Trophoblast cell (in vitro differentiated cells and primary cell): ENCODE measurements around the gene ACP5.
"Not testable (repeated sequence)": the region's sequence is repeated elsewhere in the genome, so short reads cannot be mapped to it uniquely, and the experiment has no call there.

Experiments
- DNase-seq, 2 donors: peaks; one replicate each; pipeline ENCODE4 v3.0.0-alpha.2; 2016
- H2AFZ ChIP-seq: 2 replicates; pipeline ENCODE4 v1.6.1; 2013; ENCODE audit warnings: low read length, moderate library complexity, mild to moderate bottlenecking; ENCODE audit not compliant: insufficient read depth, poor library complexity
- H2AK5ac ChIP-seq: 2 replicates; pipeline ENCODE4 v1.6.1; 2013; ENCODE audit warnings: mild to moderate bottlenecking, low read length
- H2BK120ac ChIP-seq: 2 replicates; pipeline ENCODE4 v1.6.1; 2013; ENCODE audit warnings: low read length, mild to moderate bottlenecking, moderate library complexity; ENCODE audit not compliant: insufficient read depth, poor library complexity
- H2BK12ac ChIP-seq: 2 replicates; pipeline ENCODE4 v1.6.1; 2013; ENCODE audit warnings: mild to moderate bottlenecking, low read length, moderate library complexity
- H2BK5ac ChIP-seq: 2 replicates; pipeline ENCODE4 v1.6.1; 2013; ENCODE audit warnings: low read length, low read depth, moderate library complexity, mild to moderate bottlenecking; ENCODE audit not compliant: poor library complexity
- H3K14ac ChIP-seq: 2 replicates; pipeline ENCODE4 v1.6.1; 2013; ENCODE audit warnings: mild to moderate bottlenecking, low read length
- H3K18ac ChIP-seq: 2 replicates; pipeline ENCODE4 v1.6.1; 2013; ENCODE audit warnings: mild to moderate bottlenecking, low read length
- H3K23ac ChIP-seq: 2 replicates; pipeline ENCODE4 v1.6.1; 2013; ENCODE audit warnings: low read length
- H3K27ac ChIP-seq: 2 replicates; pipeline ENCODE4 v1.5.1; 2013; ENCODE audit warnings: low read depth, mild to moderate bottlenecking, inconsistent platforms, low read length, moderate library complexity
- H3K27me3 ChIP-seq: 2 replicates; pipeline ENCODE4 v1.6.1; 2013; ENCODE audit warnings: inconsistent platforms, mild to moderate bottlenecking, low read length, moderate library complexity; ENCODE audit not compliant: insufficient read depth
- H3K36me3 ChIP-seq, 2 experiments: 1 replicate in 1 of 2; 2 replicates in 1 of 2; pipeline ENCODE4 v1.6.1; 2013; ENCODE audit warnings: low read length in 2 of 2, mild to moderate bottlenecking in 2 of 2, moderate library complexity in 1 of 2; ENCODE audit not compliant: insufficient read depth in 2 of 2, control insufficient read depth in 1 of 2
- H3K4ac ChIP-seq: 2 replicates; pipeline ENCODE4 v1.6.1; 2013; ENCODE audit warnings: low read depth, mild to moderate bottlenecking, low read length, moderate library complexity
- H3K4me1 ChIP-seq, 2 experiments: 1 replicate in 1 of 2; 2 replicates in 1 of 2; pipeline ENCODE4 v1.6.1; 2013; ENCODE audit warnings: low read length in 2 of 2, mild to moderate bottlenecking in 2 of 2, moderate library complexity in 1 of 2; ENCODE audit not compliant: insufficient read depth in 2 of 2, control insufficient read depth in 1 of 2
- H3K4me2 ChIP-seq: 2 replicates; pipeline ENCODE4 v1.6.1; 2013; ENCODE audit warnings: inconsistent platforms, mild to moderate bottlenecking, low read length, moderate library complexity
- H3K4me3 ChIP-seq: 2 replicates; pipeline ENCODE4 v1.5.1; 2013; ENCODE audit warnings: mild to moderate bottlenecking, low read depth, low read length, inconsistent platforms
- H3K79me1 ChIP-seq: one replicate; pipeline ENCODE4 v1.6.1; 2013; ENCODE audit warnings: low read length
- H3K79me2 ChIP-seq: 2 replicates; pipeline ENCODE4 v1.6.1; 2013; ENCODE audit warnings: low read length, mild to moderate bottlenecking; ENCODE audit not compliant: control insufficient read depth, insufficient read depth, poor library complexity
- H3K9ac ChIP-seq: 2 replicates; pipeline ENCODE4 v1.6.1; 2013; ENCODE audit warnings: mild to moderate bottlenecking, low read length
- H3K9me3 ChIP-seq: 2 replicates; pipeline ENCODE4 v1.6.1; 2013; ENCODE audit warnings: low read depth, mild to moderate bottlenecking, control low read depth, inconsistent platforms, low read length; ENCODE audit not compliant: insufficient read depth
- H4K12ac ChIP-seq: 2 replicates; pipeline ENCODE4 v1.6.1; 2013; ENCODE audit warnings: low read depth, mild to moderate bottlenecking, low read length, moderate library complexity
- H4K8ac ChIP-seq: 2 replicates; pipeline ENCODE4 v1.6.1; 2013; ENCODE audit warnings: low read depth, mild to moderate bottlenecking, low read length, moderate library complexity
- H4K91ac ChIP-seq: one replicate; pipeline ENCODE4 v1.6.1; 2013; ENCODE audit warnings: low read depth, mild to moderate bottlenecking, low read length, moderate library complexity
- WGBS: extraction: QIAGEN DNeasy Blood & Tissue Kit; methylation state at CpG from one replicate; pipeline ENCODE4 v1.1.7; 2013; ENCODE audit warnings: missing lambda C conversion rate; ENCODE audit not compliant: insufficient read length, insufficient coverage; ENCODE audit errors: extremely low coverage; 5-methylcytosine and 5-hydroxymethylcytosine counted together

The ACP5 gene

GRCh38 chr19:11606484-11606883, 29.0 kb upstream of the ACP5 start:
- Histone ChIP-seq H3K36me3 (peaks cover 25% of the 10 kb centered on the region in 2 experiments), H3K4me2 (no peak overlapping the region), H3K23ac (no peak overlapping the region), H3K79me1 (no peaks in the 10 kb centered on the region), H4K91ac (no peak overlapping the region), H2AFZ (no peak overlapping the region), H4K8ac (no peak overlapping the region), H2AK5ac (no peak overlapping the region), H3K18ac (no peak overlapping the region), H3K9ac (no peak overlapping the region), H2BK5ac (no peak overlapping the region), H3K27ac (no peak overlapping the region), H3K14ac (no peak overlapping the region), H3K4ac (no peak overlapping the region), H2BK12ac (no peak overlapping the region), H3K4me3 (no peak overlapping the region), H3K4me1 (no peaks in the 10 kb centered on the region), H3K27me3 (no peaks in the 10 kb centered on the region), H3K9me3 (peaks cover 7% of the 10 kb centered on the region), H3K79me2 (peaks cover 8% of the 10 kb centered on the region), H2BK120ac (no peak overlapping the region), H4K12ac (no peak overlapping the region)
- WGBS, result no CpG with 5 or more reads among the region's 8 CpGs
- no peak for DNase-seq

GRCh38 chr19:11599704-11600103, 22.3 kb upstream of the ACP5 start:
- H3K18ac ChIP-seq, H3K27me3 ChIP-seq, H3K27ac ChIP-seq, H4K91ac ChIP-seq, H2BK120ac ChIP-seq, H3K14ac ChIP-seq, H2AFZ ChIP-seq, DNase-seq, H3K4me1 ChIP-seq, H3K9me3 ChIP-seq, H2AK5ac ChIP-seq, H2BK12ac ChIP-seq, H3K79me1 ChIP-seq, H4K12ac ChIP-seq, H4K8ac ChIP-seq, H3K4me3 ChIP-seq, H3K4me2 ChIP-seq, H3K23ac ChIP-seq, H3K9ac ChIP-seq, H2BK5ac ChIP-seq: not testable (repeated sequence)
- Histone ChIP-seq H3K79me2 (peaks cover 26% of the 10 kb centered on the region), H3K4ac (peak overlapping the region; percentile 91), H3K36me3 (peaks cover 13 to 17% of the 10 kb centered on the region in 2 experiments)
- no CpG with 5 or more reads among the region's 8 CpGs for WGBS

DNA sequence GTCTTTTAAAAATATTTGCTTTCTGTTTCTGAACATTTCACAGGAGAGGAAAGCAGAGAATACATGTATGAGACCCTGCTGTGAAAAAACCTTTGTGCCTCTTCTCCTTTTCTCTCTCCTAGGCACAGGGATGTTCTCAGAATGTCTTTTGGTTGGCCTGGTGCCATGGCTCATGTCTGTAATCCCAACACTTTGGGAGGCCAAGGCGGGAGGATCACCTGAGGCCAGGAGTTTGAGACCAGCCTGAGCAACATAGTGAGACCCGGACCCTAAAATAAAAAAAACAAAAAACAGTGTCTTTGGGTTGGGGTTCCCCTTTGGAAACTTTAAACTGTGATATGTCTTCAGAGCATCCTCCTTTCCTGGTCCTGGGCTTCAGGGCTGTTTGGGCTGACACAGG, 21.3 kb upstream of the ACP5 start:
- WGBS, result no CpG with 5 or more reads among the region's 2 CpGs
- Histone ChIP-seq H3K27ac (no peak overlapping the region), H2BK120ac (no peak overlapping the region), H3K4me3 (no peak overlapping the region), H4K91ac (no peak overlapping the region), H3K18ac (peak overlapping the region; percentile 67), H2BK12ac (no peak overlapping the region), H2BK5ac (no peak overlapping the region), H4K8ac (no peak overlapping the region), H3K9ac (no peak overlapping the region), H3K4me1 (peaks cover 4 to 8% of the 10 kb centered on the region in 2 experiments), H3K4ac (peak overlapping the region; percentile 91), H4K12ac (no peak overlapping the region), H3K4me2 (peak overlapping the region; percentile 10), H3K27me3 (no peaks in the 10 kb centered on the region), H2AFZ (no peak overlapping the region), H3K36me3 (peaks cover 8 to 11% of the 10 kb centered on the region in 2 experiments), H3K79me2 (peaks cover 23% of the 10 kb centered on the region), H3K23ac (no peak overlapping the region), H3K79me1 (peaks cover 7% of the 10 kb centered on the region), H3K14ac (no peak overlapping the region), H3K9me3 (no peaks in the 10 kb centered on the region), H2AK5ac (no peak overlapping the region)
- DNase-seq, result no peak

- Histone ChIP-seq H3K18ac (peak overlapping the region; percentile 99), H3K27me3 (no peaks in the 10 kb centered on the region), H3K4me2 (peak overlapping the region; percentile 71), H3K4ac (peak overlapping the region; percentile 96), H4K8ac (peak overlapping the region; percentile 100), H3K4me3 (peak overlapping the region; percentile 95), H3K4me1 (peaks cover 4 to 8% of the 10 kb centered on the region in 2 experiments), H2AFZ (no peak overlapping the region), H3K14ac (peak overlapping the region; percentile 99), H3K79me2 (peaks cover 23% of the 10 kb centered on the region), H4K91ac (peak overlapping the region; percentile 97), H3K23ac (no peak overlapping the region), H3K9me3 (no peaks in the 10 kb centered on the region), H2BK120ac (no peak overlapping the region), H3K27ac (no peak overlapping the region), H3K36me3 (peaks cover 7 to 10% of the 10 kb centered on the region in 2 experiments), H2BK5ac (no peak overlapping the region), H4K12ac (peak overlapping the region; percentile 100), H3K9ac (peak overlapping the region; percentile 97), H2AK5ac (peak overlapping the region; percentile 96), H3K79me1 (peaks cover 7% of the 10 kb centered on the region), H2BK12ac (no peak overlapping the region)
- DNase-seq, result no peak
- no CpG with 5 or more reads among the region's 10 CpGs for WGBS
Observed at GRCh38 chr19:11598103-11598483, 20.6 kb upstream of the ACP5 start.
